Neural progenitor cell (in vitro differentiated cells): ENCODE data around the gene ZBTB20. TPM values are rescaled to one million over a fixed set of nuclear protein-coding genes. Genes with fewer than 3 reads are reported as not detected.

Experiments used
- DNase-seq: peaks from one replicate; pipeline ENCODE4 v3.0.0-alpha.2; 2016; ENCODE audit warnings: low spot score
- H2AFZ ChIP-seq: fragments of 200-600 bp; sonication (generic); replicated peaks from 2 replicates; pipeline ENCODE4 v1.6.1; 2016; ENCODE audit warnings: antibody characterized with exemption
- H3F3A ChIP-seq: fragments of 200-600 bp; sonication (generic); 2 replicates; pipeline ENCODE4 v1.6.1; 2016; ENCODE audit warnings: antibody characterized with exemption, low read depth
- H3K27ac ChIP-seq: fragments of 200-600 bp; sonication (generic); 2 replicates; pipeline ENCODE4 v1.5.1; 2016; ENCODE audit warnings: mild to moderate bottlenecking
- H3K27me3 ChIP-seq: fragments of 200-600 bp; sonication (generic); 2 replicates; pipeline ENCODE4 v1.6.1; 2016; ENCODE audit warnings: mild to moderate bottlenecking, moderate library complexity
- H3K36me3 ChIP-seq: fragments of 200-600 bp; sonication (generic); 2 replicates; pipeline ENCODE4 v1.5.1; 2016
- H3K4me1 ChIP-seq: fragments of 200-600 bp; sonication (generic); 2 replicates; pipeline ENCODE4 v1.6.1; 2016; ENCODE audit warnings: mixed run types
- H3K4me2 ChIP-seq: fragments of 200-600 bp; sonication (generic); 2 replicates; pipeline ENCODE4 v1.6.1; 2016
- H3K4me3 ChIP-seq: fragments of 200-600 bp; sonication (generic); 2 replicates; pipeline ENCODE4 v1.5.1; 2016
- H3K79me2 ChIP-seq: fragments of 200-600 bp; sonication (generic); 2 replicates; pipeline ENCODE4 v1.6.1; 2016; ENCODE audit warnings: low read depth
- H3K9ac ChIP-seq: fragments of 200-600 bp; sonication (generic); 2 replicates; pipeline ENCODE4 v1.6.1; 2016
- H3K9me3 ChIP-seq: fragments of 200-600 bp; sonication (generic); 2 replicates; pipeline ENCODE4 v1.5.1; 2016; ENCODE audit warnings: low read depth
- H4K20me1 ChIP-seq: fragments of 200-600 bp; sonication (generic); 2 replicates; pipeline ENCODE4 v1.6.1; 2016; ENCODE audit warnings: low read depth
- H3K27ac Mint-ChIP-seq: 3 replicates; pipeline ENCODE4 v1.8.0; 2021; ENCODE audit warnings: mixed read lengths
- H3K27me3 Mint-ChIP-seq: 2 replicates; pipeline ENCODE4 v1.8.0; 2022; ENCODE audit warnings: low read depth, mild to moderate bottlenecking, inconsistent platforms, moderate library complexity, mixed read lengths; ENCODE audit not compliant: insufficient read depth
- H3K36me3 Mint-ChIP-seq: 3 replicates; pipeline ENCODE4 v1.8.0; 2021; ENCODE audit warnings: mixed read lengths
- H3K4me1 Mint-ChIP-seq: 3 replicates; pipeline ENCODE4 v1.8.0; 2021; ENCODE audit warnings: mixed read lengths
- H3K4me3 Mint-ChIP-seq: 3 replicates; pipeline ENCODE4 v1.8.0; 2021; ENCODE audit warnings: mild to moderate bottlenecking, moderate library complexity, mixed read lengths
- H3K9me3 Mint-ChIP-seq: 3 replicates; pipeline ENCODE4 v1.8.0; 2020; ENCODE audit warnings: mixed read lengths
- EZH2 ChIP-seq: fragments of 200-600 bp; sonication (generic); IDR thresholded peaks from 2 replicates; pipeline ENCODE4 v1.6.1; 2017; ENCODE audit warnings: antibody characterized with exemption, mild to moderate bottlenecking, moderate library complexity
- EZH2phosphoT487 ChIP-seq: fragments of 200-600 bp; sonication (generic); IDR thresholded peaks from 2 replicates; pipeline ENCODE4 v1.6.1; 2017; ENCODE audit warnings: antibody characterized with exemption
- total RNA-seq: library from RNA; depleted of rRNA; stranded (reverse); fragments of >200 nt; gene quantifications from 2 replicates; pipeline ENCODE4 v1.2.3, GENCODE V29; 2015; ENCODE audit warnings: low replicate concordance
- TF ChIP-seq, protein P1 (sequence below): fragments of 200-600 bp; sonication (generic); IDR thresholded peaks from 2 replicates; pipeline ENCODE4 v1.5.1; 2017; ENCODE audit warnings: antibody characterized with exemption, mild to moderate bottlenecking

The ZBTB20 gene
- total RNA-seq, 1 donor from 2014 or later, result 1.9 TPM

DNA sequence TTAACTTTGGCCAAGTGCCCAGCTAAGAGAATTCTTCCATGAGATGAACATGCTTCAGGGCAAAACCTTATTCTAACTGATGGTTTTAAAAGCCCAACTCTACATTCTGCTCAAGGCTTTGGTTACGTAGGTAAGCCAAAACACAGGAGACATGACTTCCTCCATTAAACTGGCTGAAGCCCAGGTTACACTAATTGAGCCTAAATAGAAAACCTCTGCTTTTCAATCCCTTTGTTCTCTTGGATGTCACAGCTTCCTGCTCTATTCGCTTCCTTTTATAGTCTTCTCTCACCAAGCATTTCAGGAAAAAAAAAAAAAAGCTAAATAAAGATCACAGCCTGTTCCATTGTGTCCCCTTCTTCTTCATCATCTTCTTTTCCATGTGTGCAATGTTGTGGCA, 432.9 kb downstream of the ZBTB20 start:
- Histone ChIP-seq H3F3A (no peaks in the 10 kb centered on the region), H3K79me2 (no peaks in the 10 kb centered on the region), H3K9ac (no peak overlapping the region), H3K4me1 (peaks cover 16% of the 10 kb centered on the region), H3K9me3 (no peaks in the 10 kb centered on the region), H4K20me1 (no peaks in the 10 kb centered on the region), H2AFZ (no peak overlapping the region), H3K27ac (no peak overlapping the region), H3K36me3 (no peaks in the 10 kb centered on the region), H3K4me2 (no peak overlapping the region), H3K4me3 (no peak overlapping the region), H3K27me3 (no peaks in the 10 kb centered on the region)
- Mint-ChIP-seq H3K27me3 (no peaks in the 10 kb centered on the region), H3K4me1 (peaks cover 6% of the 10 kb centered on the region), H3K27ac (no peak overlapping the region), H3K9me3 (no peaks in the 10 kb centered on the region), H3K36me3 (no peaks in the 10 kb centered on the region), H3K4me3 (no peak overlapping the region)
- TF ChIP-seq EZH2, result no peak
- no peak for TF ChIP-seq EZH2phosphoT487
- peak; percentile 27 for DNase-seq

GRCh38 chr3:114712728-114713492, 434.2 kb downstream of the ZBTB20 start:
- Mint-ChIP-seq H3K4me1 (peaks cover 7% of the 10 kb centered on the region), H3K4me3 (no peak overlapping the region), H3K27ac (no peak overlapping the region), H3K27me3 (no peaks in the 10 kb centered on the region), H3K36me3 (no peaks in the 10 kb centered on the region), H3K9me3 (no peaks in the 10 kb centered on the region)
- no peak for DNase-seq
- no peak overlapping the region for H3K27ac ChIP-seq
- H3K36me3 ChIP-seq, result no peaks in the 10 kb centered on the region
- H2AFZ ChIP-seq, result no peak overlapping the region
- H3K4me3 ChIP-seq, result no peak overlapping the region
- H3F3A ChIP-seq, result no peaks in the 10 kb centered on the region
- H4K20me1 ChIP-seq, result no peaks in the 10 kb centered on the region
- H3K4me1 ChIP-seq, result peaks cover 16% of the 10 kb centered on the region
- no peak overlapping the region for H3K4me2 ChIP-seq
- TF ChIP-seq, protein P1, sequence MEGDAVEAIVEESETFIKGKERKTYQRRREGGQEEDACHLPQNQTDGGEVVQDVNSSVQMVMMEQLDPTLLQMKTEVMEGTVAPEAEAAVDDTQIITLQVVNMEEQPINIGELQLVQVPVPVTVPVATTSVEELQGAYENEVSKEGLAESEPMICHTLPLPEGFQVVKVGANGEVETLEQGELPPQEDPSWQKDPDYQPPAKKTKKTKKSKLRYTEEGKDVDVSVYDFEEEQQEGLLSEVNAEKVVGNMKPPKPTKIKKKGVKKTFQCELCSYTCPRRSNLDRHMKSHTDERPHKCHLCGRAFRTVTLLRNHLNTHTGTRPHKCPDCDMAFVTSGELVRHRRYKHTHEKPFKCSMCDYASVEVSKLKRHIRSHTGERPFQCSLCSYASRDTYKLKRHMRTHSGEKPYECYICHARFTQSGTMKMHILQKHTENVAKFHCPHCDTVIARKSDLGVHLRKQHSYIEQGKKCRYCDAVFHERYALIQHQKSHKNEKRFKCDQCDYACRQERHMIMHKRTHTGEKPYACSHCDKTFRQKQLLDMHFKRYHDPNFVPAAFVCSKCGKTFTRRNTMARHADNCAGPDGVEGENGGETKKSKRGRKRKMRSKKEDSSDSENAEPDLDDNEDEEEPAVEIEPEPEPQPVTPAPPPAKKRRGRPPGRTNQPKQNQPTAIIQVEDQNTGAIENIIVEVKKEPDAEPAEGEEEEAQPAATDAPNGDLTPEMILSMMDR, result no peak
- no peak for TF ChIP-seq EZH2
- H3K79me2 ChIP-seq, result no peaks in the 10 kb centered on the region
- H3K27me3 ChIP-seq, result no peaks in the 10 kb centered on the region
- H3K9me3 ChIP-seq, result no peaks in the 10 kb centered on the region
- no peak overlapping the region for H3K9ac ChIP-seq

GRCh38 chr3:114711321-114711886, 435.7 kb downstream of the ZBTB20 start:
- Histone ChIP-seq H3K27me3 (no peaks in the 10 kb centered on the region), H3K27ac (no peak overlapping the region), H4K20me1 (no peaks in the 10 kb centered on the region), H3K9me3 (no peaks in the 10 kb centered on the region), H3K9ac (no peak overlapping the region), H3F3A (no peaks in the 10 kb centered on the region), H3K4me1 (peaks cover 22% of the 10 kb centered on the region), H2AFZ (no peak overlapping the region), H3K4me3 (no peak overlapping the region), H3K4me2 (no peak overlapping the region), H3K79me2 (no peaks in the 10 kb centered on the region), H3K36me3 (no peaks in the 10 kb centered on the region)
- no peak for DNase-seq
- Mint-ChIP-seq H3K27me3 (no peaks in the 10 kb centered on the region), H3K36me3 (no peaks in the 10 kb centered on the region), H3K9me3 (no peaks in the 10 kb centered on the region), H3K27ac (no peak overlapping the region), H3K4me1 (peaks cover 21% of the 10 kb centered on the region), H3K4me3 (no peak overlapping the region)
- TF ChIP-seq, protein P1, result no peak
- TF ChIP-seq EZH2 (no peak), EZH2phosphoT487 (no peak)

GRCh38 chr3:114709102-114709501, 438.0 kb downstream of the ZBTB20 start:
- no peaks in the 10 kb centered on the region for H4K20me1 ChIP-seq
- Mint-ChIP-seq H3K27me3 (no peaks in the 10 kb centered on the region), H3K27ac (no peak overlapping the region), H3K9me3 (no peaks in the 10 kb centered on the region), H3K4me3 (no peak overlapping the region), H3K36me3 (no peaks in the 10 kb centered on the region), H3K4me1 (peaks cover 25% of the 10 kb centered on the region)
- H2AFZ ChIP-seq, result no peak overlapping the region
- no peaks in the 10 kb centered on the region for H3K79me2 ChIP-seq
- no peak overlapping the region for H3K9ac ChIP-seq
- DNase-seq, result no peak
- H3K36me3 ChIP-seq, result no peaks in the 10 kb centered on the region
- no peaks in the 10 kb centered on the region for H3F3A ChIP-seq
- no peaks in the 10 kb centered on the region for H3K27me3 ChIP-seq
- no peak overlapping the region for H3K4me3 ChIP-seq
- TF ChIP-seq EZH2 (no peak), EZH2phosphoT487 (no peak)
- TF ChIP-seq, protein P1, result no peak
- H3K27ac ChIP-seq, result no peak overlapping the region
- H3K9me3 ChIP-seq, result no peaks in the 10 kb centered on the region
- H3K4me1 ChIP-seq, result peaks cover 16% of the 10 kb centered on the region
- no peak overlapping the region for H3K4me2 ChIP-seq
